H1 (cell line): Measurements from ENCODE around the gene ECEL1. TPM values are rescaled to one million over a fixed set of nuclear protein-coding genes. Genes with fewer than 3 reads are reported as not detected.

Source experiments
- CTCF ChIA-PET: fragments of 300-600 bp; sonication (Branson Sonifier 250); formaldehyde crosslinking; loops from one replicate; lab custom pipeline; 2021; ENCODE audit not compliant: partially characterized antibody; lab: Charles Lee
- POLR2A ChIA-PET: fragments of 300-600 bp; sonication (Branson Sonifier 250); formaldehyde crosslinking; loops from one replicate; lab custom pipeline; 2021; ENCODE audit warnings: inconsistent platforms; ENCODE audit not compliant: partially characterized antibody; lab: Charles Lee
- DNase-seq, 2 experiments: peaks; one replicate each; pipeline versions ENCODE4 v3.0.0 to v3.0.0-alpha.2; 2010 to 2022; ENCODE audit warnings: low spot score in 2 of 2, low read depth in 1 of 2, mixed read lengths in 1 of 2
- FAIRE-seq: peaks from 2 replicates; lab custom pipeline; 2011; peaks lifted over from hg19 to GRCh38; lab: Jason Lieb, UNC
- H2AFZ ChIP-seq: 2 replicates; pipeline ENCODE4 v1.8.1; 2012; ENCODE audit warnings: low read length, inconsistent platforms
- H2AK5ac ChIP-seq: 2 replicates; pipeline ENCODE4 v1.6.1; 2013; ENCODE audit warnings: low read depth, low read length
- H2BK120ac ChIP-seq: replicated peaks from 2 replicates; pipeline ENCODE3; 2013; ENCODE audit warnings: low read depth, low read length, inconsistent platforms
- H2BK12ac ChIP-seq: 2 replicates; pipeline ENCODE4 v1.6.1; 2013; ENCODE audit warnings: low read depth, low read length
- H2BK15ac ChIP-seq: 2 replicates; pipeline ENCODE4 v1.6.1; 2013; ENCODE audit warnings: low read length
- H2BK20ac ChIP-seq: 2 replicates; pipeline ENCODE4 v1.6.1; 2013; ENCODE audit warnings: low read length
- H2BK5ac ChIP-seq: 2 replicates; pipeline ENCODE4 v1.6.1; 2013; ENCODE audit warnings: low read depth, low read length
- H3K14ac ChIP-seq: 2 replicates; pipeline ENCODE4 v1.6.1; 2013; ENCODE audit warnings: inconsistent platforms; ENCODE audit not compliant: insufficient read length
- H3K18ac ChIP-seq: 2 replicates; pipeline ENCODE4 v1.6.1; 2013; ENCODE audit warnings: low read length; ENCODE audit errors: extremely low read depth
- H3K23ac ChIP-seq: 2 replicates; pipeline ENCODE4 v1.6.1; 2013; ENCODE audit warnings: inconsistent platforms; ENCODE audit not compliant: insufficient read length
- H3K23me2 ChIP-seq: 2 replicates; pipeline ENCODE4 v1.6.1; 2013; ENCODE audit warnings: low read depth, low read length
- H3K27ac ChIP-seq: 2 replicates; pipeline ENCODE4 v1.6.1; 2011; ENCODE audit warnings: low read depth, low read length, inconsistent platforms
- H3K27me3 ChIP-seq, 4 experiments: replicated peaks in 1 of 4; 1 replicate in 1 of 4; 2 replicates in 3 of 4; pipeline versions ENCODE4 v1.6.1 to v1.8.1; 2011 to 2013; ENCODE audit warnings: low read length in 3 of 4, mild to moderate bottlenecking in 3 of 4, inconsistent platforms in 2 of 4, mixed read lengths in 2 of 4, moderate library complexity in 1 of 4; ENCODE audit not compliant: control insufficient read depth in 3 of 4, insufficient read depth in 3 of 4; ENCODE audit errors: extremely low read depth in 1 of 4
- H3K36me3 ChIP-seq, 4 experiments: 2 replicates each; pipeline versions ENCODE4 v1.6.1 to v1.8.1; 2011 to 2013; ENCODE audit warnings: mild to moderate bottlenecking in 4 of 4, low read length in 3 of 4, moderate library complexity in 2 of 4, control low read depth in 1 of 4, inconsistent platforms in 1 of 4; ENCODE audit not compliant: insufficient read depth in 4 of 4, control insufficient read depth in 2 of 4
- H3K4ac ChIP-seq: replicated peaks from 2 replicates; pipeline ENCODE3; 2013; ENCODE audit warnings: low read length, low read depth, mixed read lengths, inconsistent platforms; ENCODE audit not compliant: insufficient read length
- H3K4me1 ChIP-seq, 4 experiments: replicated peaks in 1 of 4; 1 replicate in 1 of 4; 2 replicates in 3 of 4; pipeline versions ENCODE4 v1.6.1 to v1.8.1; 2011 to 2013; ENCODE audit warnings: low read length in 3 of 4, inconsistent platforms in 2 of 4, mixed read lengths in 1 of 4; ENCODE audit not compliant: insufficient read depth in 4 of 4, control insufficient read depth in 3 of 4
- H3K4me2 ChIP-seq, 2 experiments: 2 replicates each; pipeline versions ENCODE4 v1.6.1 to v1.8.1; 2011 to 2013; ENCODE audit warnings: low read depth in 2 of 2, low read length in 2 of 2, control low read depth in 1 of 2, inconsistent platforms in 1 of 2, mild to moderate bottlenecking in 1 of 2; ENCODE audit not compliant: insufficient read depth in 1 of 2
- H3K4me3 ChIP-seq, 4 experiments: fragments of 200-600, 300-600 bp in 1 of 4; sonication (generic), shearing (Covaris generic), sonication (Bioruptor Twin) in 1 of 4; 2 replicates each; pipeline versions ENCODE4 v1.5.1 to v1.8.1; 2011 to 2016; ENCODE audit warnings: low read length in 4 of 4, low read depth in 3 of 4, control low read depth in 2 of 4, inconsistent platforms in 2 of 4, mild to moderate bottlenecking in 2 of 4, mixed read lengths in 1 of 4, moderate library complexity in 1 of 4; ENCODE audit not compliant: insufficient read depth in 2 of 4; ENCODE audit errors: extremely low read depth in 1 of 4
- H3K56ac ChIP-seq: replicated peaks from 2 replicates; pipeline ENCODE3; 2013; ENCODE audit warnings: low read depth, mild to moderate bottlenecking, mixed read lengths, low read length, inconsistent platforms; ENCODE audit not compliant: insufficient read length
- H3K79me1 ChIP-seq: 2 replicates; pipeline ENCODE4 v1.6.1; 2013; ENCODE audit warnings: low read depth, low read length, control low read depth
- H3K79me2 ChIP-seq, 2 experiments: 2 replicates each; pipeline versions ENCODE4 v1.6.1 to v1.8.1; 2012 to 2013; ENCODE audit warnings: low read length in 2 of 2, mild to moderate bottlenecking in 2 of 2, inconsistent platforms in 1 of 2; ENCODE audit not compliant: insufficient read depth in 2 of 2, control insufficient read depth in 1 of 2
- H3K9ac ChIP-seq, 4 experiments: replicated peaks in 1 of 4; 1 replicate in 1 of 4; 2 replicates in 3 of 4; pipeline versions ENCODE4 v1.6.1 to v1.8.1; 2011 to 2013; ENCODE audit warnings: low read depth in 3 of 4, low read length in 3 of 4, control low read depth in 2 of 4, mild to moderate bottlenecking in 2 of 4, moderate library complexity in 2 of 4, inconsistent platforms in 1 of 4; ENCODE audit errors: extremely low read depth in 1 of 4
- H3K9me3 ChIP-seq, 2 experiments: 2 replicates each; pipeline versions ENCODE4 v1.6.1 to v1.8.1; 2012 to 2013; ENCODE audit warnings: mild to moderate bottlenecking in 2 of 2, moderate library complexity in 2 of 2, control low read depth in 1 of 2, inconsistent platforms in 1 of 2, low read depth in 1 of 2, low read length in 1 of 2, mixed read lengths in 1 of 2; ENCODE audit not compliant: insufficient read depth in 2 of 2
- H4K20me1 ChIP-seq, 2 experiments: replicated peaks in 1 of 2; 2 replicates each; pipeline versions ENCODE3 to v1.8.1; 2011 to 2013; ENCODE audit warnings: inconsistent platforms in 2 of 2, low read length in 2 of 2, mild to moderate bottlenecking in 1 of 2; ENCODE audit not compliant: insufficient read depth in 2 of 2, control insufficient read depth in 1 of 2
- H4K5ac ChIP-seq: 2 replicates; pipeline ENCODE4 v1.6.1; 2013; ENCODE audit warnings: low read length, low read depth, mixed read lengths, inconsistent platforms; ENCODE audit not compliant: insufficient read length
- H4K8ac ChIP-seq: 2 replicates; pipeline ENCODE4 v1.8.0; 2013; ENCODE audit warnings: mild to moderate bottlenecking, moderate library complexity, low read length, inconsistent platforms; ENCODE audit not compliant: insufficient read depth; ENCODE audit errors: extremely low read depth
- H4K91ac ChIP-seq: replicated peaks from 2 replicates; pipeline ENCODE3; 2013; ENCODE audit warnings: low read length, mixed read lengths, inconsistent platforms; ENCODE audit not compliant: insufficient read length
- BCL11A ChIP-seq, 2 experiments: IDR thresholded peaks; one replicate each; pipeline ENCODE4 v1.6.1; 2011; ENCODE audit warnings: low read depth in 2 of 2, low read length in 2 of 2, mild to moderate bottlenecking in 2 of 2
- EGR1 ChIP-seq: IDR thresholded peaks from 2 replicates; pipeline ENCODE4 v1.6.1; 2011; ENCODE audit warnings: low read depth, low read length, borderline replicate concordance
- EP300 ChIP-seq, 2 experiments: IDR thresholded peaks; 1 replicate in 1 of 2; 2 replicates in 1 of 2; pipeline ENCODE4 v1.6.1; 2011 to 2012; ENCODE audit warnings: low read depth in 2 of 2, low read length in 2 of 2, mild to moderate bottlenecking in 2 of 2, borderline replicate concordance in 1 of 2, inconsistent platforms in 1 of 2, moderate library complexity in 1 of 2
- JUN ChIP-seq: IDR thresholded peaks from 2 replicates; pipeline ENCODE4 v1.6.1; 2011; ENCODE audit warnings: low read depth, mild to moderate bottlenecking, improper control_type of control experiment, low read length
- NRF1 ChIP-seq: IDR thresholded peaks from 2 replicates; pipeline ENCODE4 v1.6.1; 2011; ENCODE audit warnings: mild to moderate bottlenecking, low read depth, low read length, improper control_type of control experiment
- SP1 ChIP-seq: IDR thresholded peaks from 2 replicates; pipeline ENCODE4 v1.6.1; 2011; ENCODE audit warnings: low read depth, low read length
- SP2 ChIP-seq: IDR thresholded peaks from 2 replicates; pipeline ENCODE4 v1.6.1; 2012; ENCODE audit warnings: mild to moderate bottlenecking, low read length, inconsistent platforms
- SRF ChIP-seq: IDR thresholded peaks from 2 replicates; pipeline ENCODE4 v1.6.1; 2011; ENCODE audit warnings: mild to moderate bottlenecking, low read depth, low read length, moderate library complexity
- TBP ChIP-seq: IDR thresholded peaks from 2 replicates; pipeline ENCODE4 v1.6.1; 2011; ENCODE audit warnings: low read depth, low read length, improper control_type of control experiment
- TEAD4 ChIP-seq: IDR thresholded peaks from 2 replicates; pipeline ENCODE4 v1.6.1; 2012; ENCODE audit warnings: low read depth, low read length, inconsistent platforms, mixed read lengths
- YY1 ChIP-seq: IDR thresholded peaks from 2 replicates; pipeline ENCODE4 v1.6.1; 2011; ENCODE audit warnings: low read depth, mild to moderate bottlenecking, low read length
- WGBS, 2 experiments: shearing (Covaris generic) in 1 of 2; methylation state at CpG; one replicate each; pipeline versions ENCODE4 v1.1.6 to v1.1.7; 2013 to 2015; ENCODE audit warnings: low lambda C conversion rate in 2 of 2, mixed read lengths in 2 of 2, inconsistent platforms in 1 of 2, low coverage in 1 of 2, missing lambda C conversion rate in 1 of 2; ENCODE audit not compliant: insufficient replicate concordance in 2 of 2, insufficient coverage in 1 of 2, insufficient read length in 1 of 2; ENCODE audit errors: extremely low coverage in 1 of 2, missing lambda C conversion rate in 1 of 2; 5-methylcytosine and 5-hydroxymethylcytosine counted together
- polyA plus RNA-seq, 7 experiments: library from polyadenylated mRNA; depleted of rRNA in 3 of 7; stranded (reverse) in 5 of 7; unstranded in 2 of 7; fragments of >200 nt in 5 of 7; fragments of 200-250 nt in 2 of 7; gene quantifications; 1 replicate in 5 of 7; 2 replicates in 1 of 7; 4 replicates in 1 of 7; pipeline versions ENCODE4 v1.2.1 to v1.2.3, GENCODE V29; 2011 to 2013; ENCODE audit warnings: missing spikeins in 2 of 7, mixed read lengths in 2 of 7
- total RNA-seq: library from RNA; stranded (reverse); fragmentation: NEBNext Ultra II Directional; extraction: Animal tissue kit (Norgen Biotek cat#: 25700); gene quantifications from 2 replicates; pipeline ENCODE4 v1.2.1, GENCODE V29; 2021
- TF ChIP-seq, protein P1 (sequence below): IDR thresholded peaks from 2 replicates; pipeline ENCODE4 v1.6.1; 2012; ENCODE audit warnings: inconsistent platforms

ECEL1 gene
- total and polyA plus RNA-seq, 2 of the 8 experiments (the other 6 are each of a cell fraction or from before 2014, with no cell fraction given) = 7.7 to 20.2 TPM

GRCh38 chr2:232482301-232483238 lies 5.1 kb downstream of the ECEL1 start:
- CTCF ChIA-PET = interaction anchor here (0.5 to 4.5 kb wide), 14 partner anchors 7 to 185 kb away, joined by 3 to 17 read pairs (median 4); no protein-coding TSS in a partner anchor
- Histone ChIP-seq H2BK120ac (no peak overlapping the region), H3K27ac (no peak overlapping the region), H3K56ac (no peak overlapping the region), H3K79me2 (no peaks in the 10 kb centered on the region), H3K4me3 (no peak overlapping the region), H3K79me1 (no peaks in the 10 kb centered on the region), H2AFZ (no peak overlapping the region), H4K5ac (no peak overlapping the region), H2AK5ac (no peak overlapping the region), H3K27me3 (peaks cover 35 to 41% (median 36%) of the 10 kb centered on the region in 4 experiments), H2BK15ac (no peak overlapping the region), H2BK20ac (no peak overlapping the region), H3K14ac (no peak overlapping the region), H3K4me1 (peaks cover 0 to 17% (median 7%) of the 10 kb centered on the region in 4 experiments; a peak in 5 of 7 replicates), H4K91ac (no peak overlapping the region), H3K18ac (no peak overlapping the region), H2BK5ac (no peak overlapping the region), H3K4me2 (no peak overlapping the region), H3K9me3 (no peaks in the 10 kb centered on the region; a peak in 1 of 4 replicates), H2BK12ac (no peak overlapping the region), H3K23me2 (peaks cover 8% of the 10 kb centered on the region; the same call in 1 of the 2 replicates), H3K9ac (no peak overlapping the region), H3K23ac (no peak overlapping the region), H4K20me1 (peaks cover 4 to 13% of the 10 kb centered on the region in 2 experiments), H3K36me3 (peaks cover 0 to 11% (median 0%) of the 10 kb centered on the region in 4 experiments; a peak in 1 of 8 replicates), H4K8ac (peak overlapping the region; percentile 79; the same call in 1 of the 2 replicates), H3K4ac (no peak overlapping the region)
- FAIRE-seq = no peak
- 92% methylated on average over 29 of the region's 31 CpGs; no CpG with 5 or more reads in 1 of the 2 experiments for WGBS, 2 experiments
- DNase-seq = no peak
- POLR2A ChIA-PET = no interaction called here
- no peak for TF ChIP-seq EP300 (IDR thresholded peaks at IDR 0.05; ENCODE audit: borderline replicate concordance in 1 of 2, low read depth in 2 of 2, low read length in 2 of 2)
- TF ChIP-seq SRF = no peak
- no peak for TF ChIP-seq NRF1
- no peak for TF ChIP-seq SP1
- no peak for TF ChIP-seq TEAD4
- TF ChIP-seq YY1 = no peak
- TF ChIP-seq BCL11A (IDR thresholded peaks at IDR 0.05; ENCODE audit: low read depth in 2 of 2, low read length in 2 of 2) = no peak
- TF ChIP-seq, protein P1, sequence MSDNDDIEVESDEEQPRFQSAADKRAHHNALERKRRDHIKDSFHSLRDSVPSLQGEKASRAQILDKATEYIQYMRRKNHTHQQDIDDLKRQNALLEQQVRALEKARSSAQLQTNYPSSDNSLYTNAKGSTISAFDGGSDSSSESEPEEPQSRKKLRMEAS = no peak
- TF ChIP-seq SP2 = no peak
- no peak for TF ChIP-seq EGR1
- no peak for TF ChIP-seq JUN
- no peak for TF ChIP-seq TBP
